GM23338 (cell line): ENCODE data around the gene SEC11A. TPM values are rescaled to one million over a fixed set of nuclear protein-coding genes. Genes with fewer than 3 reads are reported as not detected.

Source experiments
- ATAC-seq: fragments of 200-7000 bp; cut with Tn5 transposase; 3 replicates; pipeline ENCODE4 v1.9.1; 2020
- DNase-seq: peaks from one replicate; pipeline ENCODE4 v3.0.0-alpha.2; 2015; ENCODE audit warnings: low spot score
- H2AFZ ChIP-seq: fragments of 200-600 bp; sonication (generic); 2 replicates; pipeline ENCODE4 v1.8.0; 2016; ENCODE audit warnings: antibody characterized with exemption, mild to moderate bottlenecking, moderate library complexity
- H3F3A ChIP-seq: fragments of 200-600 bp; sonication (generic); replicated peaks from 2 replicates; pipeline ENCODE4 v1.8.0; 2017; ENCODE audit warnings: antibody characterized with exemption, mixed run types, low read depth
- H3K27ac ChIP-seq: fragments of 200-600 bp; sonication (generic); 2 replicates; pipeline ENCODE4 v1.6.1; 2016; ENCODE audit warnings: low read depth
- H3K27me3 ChIP-seq: fragments of 200-600 bp; sonication (generic); 2 replicates; pipeline ENCODE4 v1.8.0; 2016; ENCODE audit warnings: mild to moderate bottlenecking, mixed run types, moderate library complexity; ENCODE audit not compliant: insufficient read depth
- H3K36me3 ChIP-seq: fragments of 200-600 bp; sonication (generic); 2 replicates; pipeline ENCODE4 v1.8.0; 2016; ENCODE audit warnings: mild to moderate bottlenecking; ENCODE audit not compliant: insufficient read depth
- H3K4me1 ChIP-seq: fragments of 200-600 bp; sonication (generic); 2 replicates; pipeline ENCODE4 v1.8.0; 2016; ENCODE audit warnings: mild to moderate bottlenecking, moderate library complexity; ENCODE audit not compliant: insufficient read depth
- H3K4me2 ChIP-seq: fragments of 200-600 bp; sonication (generic); 2 replicates; pipeline ENCODE4 v1.7.1; 2017; ENCODE audit warnings: mixed run types
- H3K4me3 ChIP-seq: fragments of 200-600 bp; sonication (generic); 2 replicates; pipeline ENCODE4 v1.6.1; 2016; ENCODE audit warnings: mixed run types
- H3K79me2 ChIP-seq: fragments of 200-600 bp; sonication (generic); replicated peaks from 2 replicates; pipeline ENCODE4 v1.8.0; 2017; ENCODE audit warnings: mild to moderate bottlenecking; ENCODE audit not compliant: insufficient read depth
- H3K9me2 ChIP-seq: fragments of 200-600 bp; sonication (generic); 2 replicates; pipeline ENCODE4 v1.8.0; 2017; ENCODE audit not compliant: insufficient read depth
- H4K20me1 ChIP-seq: fragments of 200-600 bp; sonication (generic); replicated peaks from 2 replicates; pipeline ENCODE4 v1.8.0; 2017; ENCODE audit warnings: mild to moderate bottlenecking; ENCODE audit not compliant: insufficient read depth
- H3K27ac Mint-ChIP-seq: 2 replicates; pipeline ENCODE4 v1.8.0; 2020; ENCODE audit warnings: inconsistent platforms, mild to moderate bottlenecking, moderate library complexity, mixed read lengths
- H3K27me3 Mint-ChIP-seq: 3 replicates; pipeline ENCODE4 v1.8.0; 2022; ENCODE audit warnings: low read depth, mild to moderate bottlenecking, moderate library complexity, mixed read lengths, inconsistent platforms; ENCODE audit not compliant: insufficient read depth, poor library complexity
- H3K36me3 Mint-ChIP-seq: 3 replicates; pipeline ENCODE4 v1.8.0; 2021; ENCODE audit warnings: low read depth, mild to moderate bottlenecking, inconsistent platforms, moderate library complexity, mixed read lengths
- H3K4me1 Mint-ChIP-seq: 3 replicates; pipeline ENCODE4 v1.8.0; 2020; ENCODE audit warnings: mild to moderate bottlenecking, inconsistent platforms, mixed read lengths
- H3K4me3 Mint-ChIP-seq: 3 replicates; pipeline ENCODE4 v1.8.0; 2021; ENCODE audit warnings: moderate library complexity, mild to moderate bottlenecking, inconsistent platforms, mixed read lengths
- H3K9me3 Mint-ChIP-seq: 3 replicates; pipeline ENCODE4 v1.8.0; 2020; ENCODE audit warnings: moderate library complexity, mild to moderate bottlenecking, inconsistent platforms, mixed read lengths
- CREB1 ChIP-seq: fragments of 250-450 bp; sonication (Bioruptor Pico); IDR thresholded peaks from 2 replicates; pipeline ENCODE4 v1.5.0; 2020; ENCODE audit warnings: low read depth, mild to moderate bottlenecking, moderate library complexity
- EZH2 ChIP-seq: fragments of 200-600 bp; sonication (generic); IDR thresholded peaks from one replicate; pipeline ENCODE4 v1.8.0; 2017; ENCODE audit warnings: antibody characterized with exemption, mild to moderate bottlenecking, low read depth; ENCODE audit not compliant: unreplicated experiment
- EZH2phosphoT487 ChIP-seq: fragments of 200-600 bp; sonication (generic); IDR thresholded peaks from one replicate; pipeline ENCODE4 v1.8.1; 2018; ENCODE audit warnings: antibody characterized with exemption; ENCODE audit not compliant: unreplicated experiment
- JUNB ChIP-seq: IDR thresholded peaks from one replicate; pipeline ENCODE4 v1.6.1; 2016; ENCODE audit warnings: antibody characterized with exemption; ENCODE audit not compliant: unreplicated experiment
- STAT1 ChIP-seq: IDR thresholded peaks from one replicate; pipeline ENCODE4 v1.6.1; 2016; ENCODE audit warnings: antibody characterized with exemption; ENCODE audit not compliant: unreplicated experiment
- ZNF114 ChIP-seq: fragments of 250-450 bp; sonication (Bioruptor Pico); IDR thresholded peaks from 2 replicates; pipeline ENCODE4 v1.5.0; 2020; ENCODE audit warnings: mild to moderate bottlenecking, moderate library complexity
- ZNF331 ChIP-seq: fragments of 250-450 bp; sonication (Bioruptor Pico); IDR thresholded peaks from 2 replicates; pipeline ENCODE4 v1.5.0; 2020; ENCODE audit warnings: low read depth, mild to moderate bottlenecking, moderate library complexity
- polyA plus RNA-seq: library from polyadenylated mRNA; unstranded; fragments of >200 nt; fragmentation: Nextera tagmentation; extraction: Ambion mirVana; gene quantifications from 2 replicates; pipeline ENCODE4 v1.2.1, GENCODE V29; 2016
- total RNA-seq: library from RNA; depleted of rRNA; stranded (reverse); fragments of >200 nt; shearing (Covaris generic); gene quantifications from 2 replicates; pipeline ENCODE4 v1.2.3, GENCODE V29; 2014
- TF ChIP-seq, protein P1 (sequence below): IDR thresholded peaks from one replicate; pipeline ENCODE4 v1.6.1; 2018; ENCODE audit warnings: antibody characterized with exemption; ENCODE audit not compliant: unreplicated experiment
- TF ChIP-seq, protein P2 (sequence below): IDR thresholded peaks from 2 replicates; pipeline ENCODE4 v1.6.1; 2016; ENCODE audit warnings: antibody characterized with exemption
- TF ChIP-seq, protein P3 (sequence below): fragments of 250-450 bp; sonication (Bioruptor Pico); IDR thresholded peaks from 2 replicates; pipeline ENCODE4 v1.5.0; 2020; ENCODE audit warnings: mild to moderate bottlenecking, moderate library complexity

The SEC11A gene
- total and polyA plus RNA-seq, 2 experiments from 2014 or later, result 191 to 257 TPM

DNA sequence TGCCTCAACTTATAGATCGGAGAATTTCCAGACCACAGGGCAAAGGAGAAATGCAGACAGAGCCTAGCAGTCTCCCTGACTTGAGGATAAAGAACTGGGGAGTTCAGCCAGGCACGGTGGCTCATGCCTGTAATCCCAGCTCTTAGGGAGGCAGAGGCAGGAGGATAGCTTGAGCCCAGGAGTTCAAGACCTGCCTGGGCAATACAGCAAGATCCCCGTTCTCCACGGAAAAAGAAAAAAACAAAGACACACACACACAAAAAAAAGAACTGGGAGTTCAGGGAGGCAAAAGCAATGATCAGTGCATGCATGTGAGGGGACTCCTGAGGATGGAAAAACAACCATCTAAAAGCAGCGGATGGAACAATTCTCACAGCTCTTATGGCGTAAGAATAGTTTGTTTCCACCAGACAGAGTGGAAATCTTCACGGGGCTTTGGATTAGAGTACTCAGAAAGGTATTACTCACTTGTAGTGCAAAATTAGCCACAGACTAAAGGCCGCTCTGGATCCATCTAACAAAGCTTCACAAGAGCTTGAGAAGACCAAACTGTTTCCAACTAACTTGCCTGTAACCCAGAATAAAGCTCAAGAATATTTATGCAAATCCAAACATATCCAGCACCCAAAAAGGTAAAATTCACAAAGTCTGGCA lies 16.3 kb downstream of the SEC11A start (continued):
- TF ChIP-seq, protein P1, sequence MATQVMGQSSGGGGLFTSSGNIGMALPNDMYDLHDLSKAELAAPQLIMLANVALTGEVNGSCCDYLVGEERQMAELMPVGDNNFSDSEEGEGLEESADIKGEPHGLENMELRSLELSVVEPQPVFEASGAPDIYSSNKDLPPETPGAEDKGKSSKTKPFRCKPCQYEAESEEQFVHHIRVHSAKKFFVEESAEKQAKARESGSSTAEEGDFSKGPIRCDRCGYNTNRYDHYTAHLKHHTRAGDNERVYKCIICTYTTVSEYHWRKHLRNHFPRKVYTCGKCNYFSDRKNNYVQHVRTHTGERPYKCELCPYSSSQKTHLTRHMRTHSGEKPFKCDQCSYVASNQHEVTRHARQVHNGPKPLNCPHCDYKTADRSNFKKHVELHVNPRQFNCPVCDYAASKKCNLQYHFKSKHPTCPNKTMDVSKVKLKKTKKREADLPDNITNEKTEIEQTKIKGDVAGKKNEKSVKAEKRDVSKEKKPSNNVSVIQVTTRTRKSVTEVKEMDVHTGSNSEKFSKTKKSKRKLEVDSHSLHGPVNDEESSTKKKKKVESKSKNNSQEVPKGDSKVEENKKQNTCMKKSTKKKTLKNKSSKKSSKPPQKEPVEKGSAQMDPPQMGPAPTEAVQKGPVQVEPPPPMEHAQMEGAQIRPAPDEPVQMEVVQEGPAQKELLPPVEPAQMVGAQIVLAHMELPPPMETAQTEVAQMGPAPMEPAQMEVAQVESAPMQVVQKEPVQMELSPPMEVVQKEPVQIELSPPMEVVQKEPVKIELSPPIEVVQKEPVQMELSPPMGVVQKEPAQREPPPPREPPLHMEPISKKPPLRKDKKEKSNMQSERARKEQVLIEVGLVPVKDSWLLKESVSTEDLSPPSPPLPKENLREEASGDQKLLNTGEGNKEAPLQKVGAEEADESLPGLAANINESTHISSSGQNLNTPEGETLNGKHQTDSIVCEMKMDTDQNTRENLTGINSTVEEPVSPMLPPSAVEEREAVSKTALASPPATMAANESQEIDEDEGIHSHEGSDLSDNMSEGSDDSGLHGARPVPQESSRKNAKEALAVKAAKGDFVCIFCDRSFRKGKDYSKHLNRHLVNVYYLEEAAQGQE, result no peak
- no peak for TF ChIP-seq ZNF114 (CRISPR knock-in tag)
- no peak for TF ChIP-seq EZH2
- TF ChIP-seq, protein P2, sequence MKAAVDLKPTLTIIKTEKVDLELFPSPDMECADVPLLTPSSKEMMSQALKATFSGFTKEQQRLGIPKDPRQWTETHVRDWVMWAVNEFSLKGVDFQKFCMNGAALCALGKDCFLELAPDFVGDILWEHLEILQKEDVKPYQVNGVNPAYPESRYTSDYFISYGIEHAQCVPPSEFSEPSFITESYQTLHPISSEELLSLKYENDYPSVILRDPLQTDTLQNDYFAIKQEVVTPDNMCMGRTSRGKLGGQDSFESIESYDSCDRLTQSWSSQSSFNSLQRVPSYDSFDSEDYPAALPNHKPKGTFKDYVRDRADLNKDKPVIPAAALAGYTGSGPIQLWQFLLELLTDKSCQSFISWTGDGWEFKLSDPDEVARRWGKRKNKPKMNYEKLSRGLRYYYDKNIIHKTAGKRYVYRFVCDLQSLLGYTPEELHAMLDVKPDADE, result no peak
- TF ChIP-seq STAT1, result no peak
- TF ChIP-seq CREB1, result no peak
- no peak for TF ChIP-seq ZNF331 (CRISPR knock-in tag)

DNA sequence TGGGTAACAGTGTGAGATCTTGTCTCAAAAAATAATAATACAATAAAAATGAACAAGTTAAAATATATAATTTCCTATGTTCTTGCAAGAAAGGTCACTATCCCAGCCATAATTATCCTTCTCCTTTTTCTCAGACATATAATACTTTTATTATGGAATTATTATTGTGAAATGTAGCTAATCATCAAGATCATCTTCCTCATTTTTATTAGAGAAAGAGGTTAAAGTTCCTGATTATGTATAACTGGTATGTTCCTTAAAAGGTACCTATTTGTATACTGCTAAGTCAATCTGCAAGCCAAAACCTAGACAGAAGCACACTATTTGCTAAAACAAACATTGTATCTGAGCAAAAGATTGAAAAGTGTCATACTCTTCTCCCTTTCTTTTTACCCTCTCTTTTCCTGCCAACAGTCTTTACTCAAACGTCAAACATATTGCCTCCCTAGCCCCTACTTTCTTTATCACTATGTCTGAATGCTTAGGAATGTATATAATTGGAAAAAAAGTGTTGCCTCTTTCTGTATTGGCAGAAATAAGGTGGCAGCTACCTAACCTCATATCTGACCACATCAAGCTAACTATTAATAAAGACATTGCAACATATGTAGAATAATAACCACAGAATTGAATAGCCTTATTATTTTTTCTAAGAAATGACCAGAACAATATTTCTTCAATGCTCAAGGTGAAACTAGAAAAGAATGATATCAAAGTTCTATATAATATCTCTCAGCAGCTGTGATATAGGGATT lies 18.5 kb downstream of the SEC11A start:
- H3K27ac Mint-ChIP-seq, result no peak overlapping the region
- no peaks in the 10 kb centered on the region for H3K27me3 ChIP-seq
- ATAC-seq (no peak), DNase-seq (no peak)
- H3K4me3 ChIP-seq, result no peak overlapping the region
- no peaks in the 10 kb centered on the region for H3K36me3 ChIP-seq
- no peaks in the 10 kb centered on the region for H3F3A ChIP-seq
- no peak overlapping the region for H3K4me3 Mint-ChIP-seq
- no peaks in the 10 kb centered on the region for H3K4me1 ChIP-seq
- peaks cover 2% of the 10 kb centered on the region for H3K27me3 Mint-ChIP-seq
- H3K4me1 Mint-ChIP-seq, result no peaks in the 10 kb centered on the region
- peaks cover under 1% of the 10 kb centered on the region; the same call in 2 of the 3 replicates for H3K36me3 Mint-ChIP-seq
- no peak overlapping the region for H3K27ac ChIP-seq
- no peaks in the 10 kb centered on the region for H3K9me3 Mint-ChIP-seq
- TF ChIP-seq CREB1, result no peak
- no peak for TF ChIP-seq EZH2
- no peak for TF ChIP-seq EZH2phosphoT487
- no peak for TF ChIP-seq JUNB
- TF ChIP-seq, protein P3, sequence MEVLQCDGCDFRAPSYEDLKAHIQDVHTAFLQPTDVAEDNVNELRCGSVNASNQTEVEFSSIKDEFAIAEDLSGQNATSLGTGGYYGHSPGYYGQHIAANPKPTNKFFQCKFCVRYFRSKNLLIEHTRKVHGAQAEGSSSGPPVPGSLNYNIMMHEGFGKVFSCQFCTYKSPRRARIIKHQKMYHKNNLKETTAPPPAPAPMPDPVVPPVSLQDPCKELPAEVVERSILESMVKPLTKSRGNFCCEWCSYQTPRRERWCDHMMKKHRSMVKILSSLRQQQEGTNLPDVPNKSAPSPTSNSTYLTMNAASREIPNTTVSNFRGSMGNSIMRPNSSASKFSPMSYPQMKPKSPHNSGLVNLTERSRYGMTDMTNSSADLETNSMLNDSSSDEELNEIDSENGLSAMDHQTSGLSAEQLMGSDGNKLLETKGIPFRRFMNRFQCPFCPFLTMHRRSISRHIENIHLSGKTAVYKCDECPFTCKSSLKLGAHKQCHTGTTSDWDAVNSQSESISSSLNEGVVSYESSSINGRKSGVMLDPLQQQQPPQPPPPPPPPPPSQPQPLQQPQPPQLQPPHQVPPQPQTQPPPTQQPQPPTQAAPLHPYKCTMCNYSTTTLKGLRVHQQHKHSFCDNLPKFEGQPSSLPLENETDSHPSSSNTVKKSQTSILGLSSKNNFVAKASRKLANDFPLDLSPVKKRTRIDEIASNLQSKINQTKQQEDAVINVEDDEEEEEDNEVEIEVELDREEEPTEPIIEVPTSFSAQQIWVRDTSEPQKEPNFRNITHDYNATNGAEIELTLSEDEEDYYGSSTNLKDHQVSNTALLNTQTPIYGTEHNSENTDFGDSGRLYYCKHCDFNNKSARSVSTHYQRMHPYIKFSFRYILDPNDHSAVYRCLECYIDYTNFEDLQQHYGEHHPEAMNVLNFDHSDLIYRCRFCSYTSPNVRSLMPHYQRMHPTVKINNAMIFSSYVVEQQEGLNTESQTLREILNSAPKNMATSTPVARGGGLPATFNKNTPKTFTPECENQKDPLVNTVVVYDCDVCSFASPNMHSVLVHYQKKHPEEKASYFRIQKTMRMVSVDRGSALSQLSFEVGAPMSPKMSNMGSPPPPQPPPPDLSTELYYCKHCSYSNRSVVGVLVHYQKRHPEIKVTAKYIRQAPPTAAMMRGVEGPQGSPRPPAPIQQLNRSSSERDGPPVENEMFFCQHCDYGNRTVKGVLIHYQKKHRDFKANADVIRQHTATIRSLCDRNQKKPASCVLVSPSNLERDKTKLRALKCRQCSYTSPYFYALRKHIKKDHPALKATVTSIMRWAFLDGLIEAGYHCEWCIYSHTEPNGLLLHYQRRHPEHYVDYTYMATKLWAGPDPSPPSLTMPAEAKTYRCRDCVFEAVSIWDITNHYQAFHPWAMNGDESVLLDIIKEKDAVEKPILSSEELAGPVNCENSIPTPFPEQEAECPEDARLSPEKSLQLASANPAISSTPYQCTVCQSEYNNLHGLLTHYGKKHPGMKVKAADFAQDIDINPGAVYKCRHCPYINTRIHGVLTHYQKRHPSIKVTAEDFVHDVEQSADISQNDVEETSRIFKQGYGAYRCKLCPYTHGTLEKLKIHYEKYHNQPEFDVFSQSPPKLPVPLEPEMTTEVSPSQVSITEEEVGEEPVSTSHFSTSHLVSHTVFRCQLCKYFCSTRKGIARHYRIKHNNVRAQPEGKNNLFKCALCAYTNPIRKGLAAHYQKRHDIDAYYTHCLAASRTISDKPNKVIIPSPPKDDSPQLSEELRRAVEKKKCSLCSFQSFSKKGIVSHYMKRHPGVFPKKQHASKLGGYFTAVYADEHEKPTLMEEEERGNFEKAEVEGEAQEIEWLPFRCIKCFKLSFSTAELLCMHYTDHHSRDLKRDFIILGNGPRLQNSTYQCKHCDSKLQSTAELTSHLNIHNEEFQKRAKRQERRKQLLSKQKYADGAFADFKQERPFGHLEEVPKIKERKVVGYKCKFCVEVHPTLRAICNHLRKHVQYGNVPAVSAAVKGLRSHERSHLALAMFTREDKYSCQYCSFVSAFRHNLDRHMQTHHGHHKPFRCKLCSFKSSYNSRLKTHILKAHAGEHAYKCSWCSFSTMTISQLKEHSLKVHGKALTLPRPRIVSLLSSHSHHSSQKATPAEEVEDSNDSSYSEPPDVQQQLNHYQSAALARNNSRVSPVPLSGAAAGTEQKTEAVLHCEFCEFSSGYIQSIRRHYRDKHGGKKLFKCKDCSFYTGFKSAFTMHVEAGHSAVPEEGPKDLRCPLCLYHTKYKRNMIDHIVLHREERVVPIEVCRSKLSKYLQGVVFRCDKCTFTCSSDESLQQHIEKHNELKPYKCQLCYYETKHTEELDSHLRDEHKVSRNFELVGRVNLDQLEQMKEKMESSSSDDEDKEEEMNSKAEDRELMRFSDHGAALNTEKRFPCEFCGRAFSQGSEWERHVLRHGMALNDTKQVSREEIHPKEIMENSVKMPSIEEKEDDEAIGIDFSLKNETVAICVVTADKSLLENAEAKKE (CRISPR knock-in tag), result no peak
- no peak overlapping the region for H3K4me2 ChIP-seq
- no peak overlapping the region for H2AFZ ChIP-seq
- peaks cover 100% of the 10 kb centered on the region for H3K79me2 ChIP-seq
- H4K20me1 ChIP-seq, result peaks cover 63% of the 10 kb centered on the region
- no peaks in the 10 kb centered on the region for H3K9me2 ChIP-seq
